ENCODE results near the gene WIZ.

The WIZ gene

GRCh38 chr19:15444505-15445226 is 5.1 kb downstream of the WIZ start:
- no peak for DNase-seq

- DNase-seq = no peak
These were observed 5.9 kb downstream of the WIZ start for GRCh38 chr19:15443838-15444237.

GRCh38 chr19:15443325-15443724 is 6.4 kb downstream of the WIZ start:
- DNase-seq = no peak

- DNase-seq = no peak
These were observed 7.4 kb downstream of the WIZ start for GRCh38 chr19:15442142-15442920.

- peak; percentile 48 for DNase-seq
These were observed 8.4 kb downstream of the WIZ start for GRCh38 chr19:15441317-15441716.

GRCh38 chr19:15439821-15440641 is 9.7 kb downstream of the WIZ start:
- DNase-seq = no peak

- peak; percentile 46 for DNase-seq
These were observed 10.5 kb downstream of the WIZ start for GRCh38 chr19:15439078-15439799.

GRCh38 chr19:15438577-15438976 is 11.2 kb downstream of the WIZ start:
- DNase-seq = no peak

- DNase-seq = no peak
These were observed 11.6 kb downstream of the WIZ start for GRCh38 chr19:15438124-15438496.

- DNase-seq = no peak
These were observed 12.2 kb downstream of the WIZ start for GRCh38 chr19:15437355-15438123.

GRCh38 chr19:15436826-15437110 is 13.0 kb downstream of the WIZ start:
- DNase-seq = no peak

GRCh38 chr19:15436012-15436825 is 13.5 kb downstream of the WIZ start:
- DNase-seq = no peak

- no peak for DNase-seq
These were observed 16.2 kb downstream of the WIZ start for GRCh38 chr19:15433519-15434069.

- DNase-seq = peak; percentile 88
These were observed 16.9 kb downstream of the WIZ start for GRCh38 chr19:15432629-15433518.

- no peak for DNase-seq
These were observed 17.7 kb downstream of the WIZ start for GRCh38 chr19:15432018-15432494.

- no peak for DNase-seq
These were observed 18.2 kb downstream of the WIZ start for GRCh38 chr19:15431396-15432017.

- no peak for DNase-seq
These were observed 19.1 kb downstream of the WIZ start for GRCh38 chr19:15430526-15431120.

- DNase-seq = no peak
These were observed 19.8 kb downstream of the WIZ start for GRCh38 chr19:15429825-15430467.

Data from MV-4-11 (cell line).